HEK293 (cell line): ENCODE data around the gene ADM.

ENCODE experiments used
- CTCF ChIA-PET: fragments of 350-600 bp; formaldehyde crosslinking; extraction: SDS; loops from one replicate; lab custom pipeline; 2021; ENCODE audit warnings: antibody characterized with exemption; lab: Yijun Ruan, JAX
- POLR2A ChIA-PET: fragments of 300-600 bp; formaldehyde crosslinking; extraction: SDS; loops from one replicate; lab custom pipeline; 2020; ENCODE audit warnings: antibody characterized with exemption, inconsistent platforms; lab: Yijun Ruan, JAX
- H3K27ac ChIP-seq: fragments of 200-500 bp; sonication (Bioruptor generic); 2 replicates; pipeline ENCODE4 v1.5.1; 2014; ENCODE audit warnings: low read depth, low read length, control low read depth, inconsistent platforms; ENCODE audit errors: extremely low read depth
- H3K36me3 ChIP-seq, 2 experiments: fragments of 200-500 bp in 1 of 2; sonication (Bioruptor generic) in 1 of 2; 1 replicate in 1 of 2; 2 replicates in 1 of 2; pipeline ENCODE4 v1.5.1; 2014 to 2017; ENCODE audit warnings: inconsistent platforms in 2 of 2, low read length in 2 of 2; ENCODE audit not compliant: control insufficient read depth in 2 of 2, insufficient read depth in 1 of 2
- H3K4me1 ChIP-seq: fragments of 200-500 bp; sonication (Bioruptor generic); 2 replicates; pipeline ENCODE4 v1.5.1; 2014; ENCODE audit warnings: mild to moderate bottlenecking, low read length, inconsistent platforms; ENCODE audit not compliant: control insufficient read depth, insufficient read depth
- H3K4me3 ChIP-seq: 2 replicates; pipeline ENCODE4 v1.5.1; 2011; ENCODE audit warnings: low read depth, mild to moderate bottlenecking, control low read depth, low read length, moderate library complexity
- H3K9me3 ChIP-seq: fragments of 200-500 bp; sonication (Bioruptor generic); 2 replicates; pipeline ENCODE4 v1.5.1; 2014; ENCODE audit warnings: low read depth, low read length, inconsistent platforms; ENCODE audit not compliant: control insufficient read depth, insufficient read depth
- BCL11A ChIP-seq: fragments of 450-650 bp; formaldehyde crosslinking; IDR thresholded peaks from 2 replicates; pipeline ENCODE4 v1.5.1; 2016; ENCODE audit warnings: low read depth, missing biosample characterization, missing genetic modification characterization
- KLF10 ChIP-seq: fragments of 450-650 bp; IDR thresholded peaks from 2 replicates; pipeline ENCODE4 v1.5.1; 2018; ENCODE audit warnings: missing biosample characterization, mild to moderate bottlenecking, missing genetic modification characterization
- KLF17 ChIP-seq: fragments of 450-650 bp; formaldehyde crosslinking; IDR thresholded peaks from 2 replicates; pipeline ENCODE4 v1.5.1; 2016; ENCODE audit warnings: missing biosample characterization, missing genetic modification characterization
- SALL2 ChIP-seq: fragments of 450-650 bp; formaldehyde crosslinking; IDR thresholded peaks from 2 replicates; pipeline ENCODE4 v1.5.0; 2017; ENCODE audit warnings: missing biosample characterization, mild to moderate bottlenecking, missing genetic modification characterization, borderline replicate concordance
- YY1 ChIP-seq: fragments of 450-650 bp; formaldehyde crosslinking; IDR thresholded peaks from 2 replicates; pipeline ENCODE4 v1.5.1; 2018; ENCODE audit warnings: missing biosample characterization, missing genetic modification characterization
- ZBTB17 ChIP-seq: fragments of 450-650 bp; formaldehyde crosslinking; IDR thresholded peaks from 2 replicates; pipeline ENCODE4 v1.5.1; 2016; ENCODE audit warnings: missing biosample characterization, missing genetic modification characterization
- ZFHX2 ChIP-seq: fragments of 450-650 bp; formaldehyde crosslinking; conservative IDR thresholded peaks from 2 replicates; pipeline ENCODE4 v1.5.1; 2016; ENCODE audit warnings: missing biosample characterization, missing genetic modification characterization
- ZFP37 ChIP-seq: fragments of 450-650 bp; formaldehyde crosslinking; IDR thresholded peaks from 2 replicates; pipeline ENCODE4 v1.5.1; 2016; ENCODE audit warnings: missing biosample characterization, missing genetic modification characterization
- ZNF112 ChIP-seq: fragments of 450-650 bp; formaldehyde crosslinking; IDR thresholded peaks from 2 replicates; pipeline ENCODE4 v1.5.0; 2017; ENCODE audit warnings: missing biosample characterization, missing genetic modification characterization
- ZNF132 ChIP-seq: fragments of 450-650 bp; formaldehyde crosslinking; IDR thresholded peaks from 2 replicates; pipeline ENCODE4 v1.5.1; 2017; ENCODE audit warnings: missing biosample characterization, missing genetic modification characterization, borderline replicate concordance
- ZNF23 ChIP-seq: fragments of 450-650 bp; formaldehyde crosslinking; IDR thresholded peaks from 2 replicates; pipeline ENCODE4 v1.5.1; 2016; ENCODE audit warnings: missing biosample characterization, missing genetic modification characterization, borderline replicate concordance
- ZNF24 ChIP-seq: fragments of 450-650 bp; formaldehyde crosslinking; IDR thresholded peaks from 2 replicates; pipeline ENCODE4 v1.5.1; 2016; ENCODE audit warnings: missing biosample characterization, missing genetic modification characterization
- ZNF48 ChIP-seq: fragments of 450-650 bp; formaldehyde crosslinking; IDR thresholded peaks from 2 replicates; pipeline ENCODE4 v1.5.1; 2016; ENCODE audit warnings: missing biosample characterization, missing genetic modification characterization
- ZNF514 ChIP-seq: fragments of 450-650 bp; formaldehyde crosslinking; IDR thresholded peaks from 2 replicates; pipeline ENCODE4 v1.5.1; 2016; ENCODE audit warnings: missing biosample characterization, missing genetic modification characterization
- ZNF530 ChIP-seq: fragments of 450-650 bp; formaldehyde crosslinking; IDR thresholded peaks from 2 replicates; pipeline ENCODE4 v1.5.1; 2016; ENCODE audit warnings: low read depth, missing biosample characterization, missing genetic modification characterization
- ZNF664 ChIP-seq: fragments of 450-650 bp; formaldehyde crosslinking; IDR thresholded peaks from 2 replicates; pipeline ENCODE4 v1.5.1; 2016; ENCODE audit warnings: missing biosample characterization, missing genetic modification characterization
- ZNF677 ChIP-seq: fragments of 450-650 bp; IDR thresholded peaks from 2 replicates; pipeline ENCODE4 v1.5.0; 2018; ENCODE audit warnings: missing biosample characterization, mild to moderate bottlenecking, missing genetic modification characterization, moderate library complexity
- TF ChIP-seq, protein P1 (sequence below): fragments of 450-650 bp; formaldehyde crosslinking; IDR thresholded peaks from 2 replicates; pipeline ENCODE4 v1.5.1; 2017; ENCODE audit warnings: missing biosample characterization, missing genetic modification characterization
- TF ChIP-seq, protein P2 (sequence below): fragments of 450-650 bp; formaldehyde crosslinking; IDR thresholded peaks from 2 replicates; pipeline ENCODE4 v1.5.1; 2016; ENCODE audit warnings: missing biosample characterization, missing genetic modification characterization
- TF ChIP-seq, protein P3 (sequence below): fragments of 450-650 bp; formaldehyde crosslinking; IDR thresholded peaks from 2 replicates; pipeline ENCODE4 v1.5.1; 2016; ENCODE audit warnings: missing biosample characterization, missing genetic modification characterization

The ADM gene

GRCh38 chr11:10267821-10268220, 37.1 kb upstream of the ADM start (continued):
- TF ChIP-seq KLF17 (tag by site-specific recombination) (no peak), ZBTB17 (no peak)
- TF ChIP-seq, all 188 proteins: peak for 0

DNA sequence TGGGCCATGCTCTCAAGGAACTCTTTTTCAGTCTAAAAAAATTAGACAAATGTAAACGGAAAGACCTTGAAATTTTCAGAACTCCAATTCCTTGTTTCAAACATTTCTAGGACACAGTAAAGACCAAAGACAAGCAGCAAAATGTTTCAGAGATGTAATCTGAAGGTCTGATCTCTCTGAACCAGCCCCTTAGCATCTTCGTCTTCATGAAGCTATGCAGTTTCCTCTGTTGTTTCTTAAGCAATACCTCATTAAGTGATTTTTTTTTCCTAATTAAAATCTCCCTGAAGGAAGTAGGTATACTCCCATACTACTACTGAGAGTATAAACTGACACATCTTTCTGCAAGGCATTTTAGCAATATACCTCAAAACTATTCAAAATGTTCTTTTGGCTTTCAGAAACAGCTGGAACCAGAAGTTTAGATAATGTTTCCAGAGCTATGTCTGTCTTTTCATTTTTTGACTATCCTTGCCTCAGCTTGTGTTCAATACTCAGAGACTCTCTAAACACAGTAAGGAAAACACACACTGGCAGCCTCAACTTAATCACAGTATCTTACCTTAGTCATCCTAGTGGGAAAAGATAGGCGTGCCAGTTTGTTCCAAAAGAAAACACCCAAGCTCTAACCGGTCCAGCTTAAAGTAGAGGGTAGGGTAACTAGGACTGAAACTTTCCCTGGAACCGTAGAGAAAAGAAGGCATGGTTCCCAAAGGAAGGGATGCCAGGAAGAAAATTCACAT, 36.0 kb upstream of the ADM start:
- H3K9me3 ChIP-seq: no peaks in the 10 kb centered on the region
- no peak overlapping the region for H3K4me3 ChIP-seq
- POLR2A ChIA-PET: interaction anchor here (1.3 kb wide), 1 partner anchor 37 kb away, joined by 4 read pairs; no protein-coding TSS in a partner anchor
- CTCF ChIA-PET: interaction anchor here (0.7 kb wide), 1 partner anchor 98 kb away, joined by 3 read pairs; no protein-coding TSS in a partner anchor
- H3K27ac ChIP-seq: no peak overlapping the region
- H3K36me3 ChIP-seq: no peaks in the 10 kb centered on the region
- no peaks in the 10 kb centered on the region for H3K4me1 ChIP-seq
- TF ChIP-seq ZBTB17: no peak
- TF ChIP-seq ZNF24 (tag by site-specific recombination): no peak
- TF ChIP-seq ZFP37 (tag by site-specific recombination): no peak
- no peak for TF ChIP-seq ZNF132 (tag by site-specific recombination)
- TF ChIP-seq SALL2: no peak
- TF ChIP-seq, protein P1, sequence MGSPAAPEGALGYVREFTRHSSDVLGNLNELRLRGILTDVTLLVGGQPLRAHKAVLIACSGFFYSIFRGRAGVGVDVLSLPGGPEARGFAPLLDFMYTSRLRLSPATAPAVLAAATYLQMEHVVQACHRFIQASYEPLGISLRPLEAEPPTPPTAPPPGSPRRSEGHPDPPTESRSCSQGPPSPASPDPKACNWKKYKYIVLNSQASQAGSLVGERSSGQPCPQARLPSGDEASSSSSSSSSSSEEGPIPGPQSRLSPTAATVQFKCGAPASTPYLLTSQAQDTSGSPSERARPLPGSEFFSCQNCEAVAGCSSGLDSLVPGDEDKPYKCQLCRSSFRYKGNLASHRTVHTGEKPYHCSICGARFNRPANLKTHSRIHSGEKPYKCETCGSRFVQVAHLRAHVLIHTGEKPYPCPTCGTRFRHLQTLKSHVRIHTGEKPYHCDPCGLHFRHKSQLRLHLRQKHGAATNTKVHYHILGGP: no peak
- no peak for TF ChIP-seq ZNF48 (tag by site-specific recombination)
- no peak for TF ChIP-seq BCL11A (tag by site-specific recombination)
- TF ChIP-seq ZFHX2 (tag by site-specific recombination): no peak

DNA sequence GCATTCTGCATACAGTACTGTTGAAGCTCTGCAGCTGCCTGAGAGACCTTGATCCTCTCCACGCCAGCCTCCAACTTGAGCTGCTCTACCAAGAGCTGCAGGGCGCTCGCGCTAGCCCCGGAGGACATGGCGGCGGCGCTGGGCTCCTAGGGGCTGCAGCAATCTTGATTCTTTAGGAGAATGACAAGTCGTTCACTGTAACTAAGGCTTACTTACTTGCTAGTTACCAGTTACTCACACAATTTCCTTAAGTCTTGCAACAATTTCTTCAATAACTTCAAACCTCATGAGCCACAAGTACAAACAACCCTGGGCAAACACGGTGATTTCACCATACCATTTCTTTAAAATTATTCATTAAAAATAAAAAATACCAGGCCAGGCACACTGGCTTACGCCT, 32.7 kb upstream of the ADM start:
- TF ChIP-seq ZNF112 (no peak), ZNF664 (tag by site-specific recombination) (no peak), ZNF677 (no peak), ZNF23 (tag by site-specific recombination) (no peak), ZNF530 (no peak), KLF10 (tag by site-specific recombination) (no peak), ZFP37 (tag by site-specific recombination) (no peak), YY1 (tag by site-specific recombination) (no peak), ZNF514 (tag by site-specific recombination) (no peak)
- TF ChIP-seq, protein P2, sequence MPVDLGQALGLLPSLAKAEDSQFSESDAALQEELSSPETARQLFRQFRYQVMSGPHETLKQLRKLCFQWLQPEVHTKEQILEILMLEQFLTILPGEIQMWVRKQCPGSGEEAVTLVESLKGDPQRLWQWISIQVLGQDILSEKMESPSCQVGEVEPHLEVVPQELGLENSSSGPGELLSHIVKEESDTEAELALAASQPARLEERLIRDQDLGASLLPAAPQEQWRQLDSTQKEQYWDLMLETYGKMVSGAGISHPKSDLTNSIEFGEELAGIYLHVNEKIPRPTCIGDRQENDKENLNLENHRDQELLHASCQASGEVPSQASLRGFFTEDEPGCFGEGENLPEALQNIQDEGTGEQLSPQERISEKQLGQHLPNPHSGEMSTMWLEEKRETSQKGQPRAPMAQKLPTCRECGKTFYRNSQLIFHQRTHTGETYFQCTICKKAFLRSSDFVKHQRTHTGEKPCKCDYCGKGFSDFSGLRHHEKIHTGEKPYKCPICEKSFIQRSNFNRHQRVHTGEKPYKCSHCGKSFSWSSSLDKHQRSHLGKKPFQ (tag by site-specific recombination): no peak
- TF ChIP-seq, protein P3, sequence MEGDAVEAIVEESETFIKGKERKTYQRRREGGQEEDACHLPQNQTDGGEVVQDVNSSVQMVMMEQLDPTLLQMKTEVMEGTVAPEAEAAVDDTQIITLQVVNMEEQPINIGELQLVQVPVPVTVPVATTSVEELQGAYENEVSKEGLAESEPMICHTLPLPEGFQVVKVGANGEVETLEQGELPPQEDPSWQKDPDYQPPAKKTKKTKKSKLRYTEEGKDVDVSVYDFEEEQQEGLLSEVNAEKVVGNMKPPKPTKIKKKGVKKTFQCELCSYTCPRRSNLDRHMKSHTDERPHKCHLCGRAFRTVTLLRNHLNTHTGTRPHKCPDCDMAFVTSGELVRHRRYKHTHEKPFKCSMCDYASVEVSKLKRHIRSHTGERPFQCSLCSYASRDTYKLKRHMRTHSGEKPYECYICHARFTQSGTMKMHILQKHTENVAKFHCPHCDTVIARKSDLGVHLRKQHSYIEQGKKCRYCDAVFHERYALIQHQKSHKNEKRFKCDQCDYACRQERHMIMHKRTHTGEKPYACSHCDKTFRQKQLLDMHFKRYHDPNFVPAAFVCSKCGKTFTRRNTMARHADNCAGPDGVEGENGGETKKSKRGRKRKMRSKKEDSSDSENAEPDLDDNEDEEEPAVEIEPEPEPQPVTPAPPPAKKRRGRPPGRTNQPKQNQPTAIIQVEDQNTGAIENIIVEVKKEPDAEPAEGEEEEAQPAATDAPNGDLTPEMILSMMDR: no peak
- TF ChIP-seq, all 188 proteins: peak for 0
- no peaks in the 10 kb centered on the region for H3K9me3 ChIP-seq
- no peak overlapping the region for H3K4me3 ChIP-seq
- no peaks in the 10 kb centered on the region for H3K4me1 ChIP-seq
- ChIA-PET CTCF (no interaction called here), POLR2A (no interaction called here)
- H3K36me3 ChIP-seq: no peaks in the 10 kb centered on the region
- H3K27ac ChIP-seq: no peak overlapping the region
